HG03025 (cell line): ENCODE data around the gene PCNX4.
"Not testable (repeated sequence)": the region's sequence is repeated elsewhere in the genome, so short reads cannot be mapped to it uniquely, and the experiment has no call there.

Experiments
- ATAC-seq: cut with Tn5 transposase; IDR thresholded peaks from one replicate; pipeline ENCODE4 v1.9.1; 2021; ENCODE audit warnings: mild to moderate bottlenecking, moderate library complexity; ENCODE audit not compliant: unreplicated experiment, low FRiP score

PCNX4 gene

DNA sequence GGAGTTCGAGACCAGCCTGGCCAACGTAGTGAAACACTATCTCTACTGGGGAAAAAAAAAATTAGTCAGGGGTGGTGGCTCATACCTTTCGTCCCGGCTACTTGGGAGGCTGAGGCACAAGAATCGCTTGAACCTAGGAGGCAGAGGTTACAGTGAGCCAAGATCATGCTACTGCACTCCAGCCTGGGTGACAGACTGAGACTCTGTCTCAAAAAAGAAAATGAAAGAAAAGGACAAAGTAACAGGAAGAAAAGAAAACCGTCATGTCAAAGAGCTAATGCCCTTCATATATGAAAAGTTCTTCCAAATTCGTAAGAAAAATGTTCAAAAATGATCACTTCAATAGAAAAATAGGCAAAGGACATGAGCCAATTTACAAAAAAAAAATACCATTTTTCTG lies 8.1 kb downstream of the PCNX4 start:
- not testable (repeated sequence) for ATAC-seq

DNA sequence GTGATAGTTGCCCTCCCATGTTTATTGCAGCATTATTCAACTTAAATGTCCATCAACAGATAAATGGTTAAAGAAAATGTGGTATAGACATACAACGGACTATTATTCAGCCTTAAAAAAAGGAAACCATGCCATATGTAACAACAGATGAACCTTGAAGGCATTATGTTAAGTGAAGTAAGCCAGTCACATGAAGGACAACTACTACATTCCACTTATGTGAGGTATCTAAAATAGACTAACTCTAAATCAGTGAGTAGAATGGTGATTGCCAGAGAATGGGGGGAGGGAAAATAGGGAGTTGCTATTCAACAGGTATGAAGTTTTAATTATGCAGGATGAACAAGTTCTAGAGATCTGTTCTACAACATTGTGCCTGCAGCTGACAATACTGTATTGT lies 10.1 kb downstream of the PCNX4 start:
- ATAC-seq: no peak

GRCh38 chr14:60102389-60102788 lies 10.7 kb downstream of the PCNX4 start:
- no peak for ATAC-seq

DNA sequence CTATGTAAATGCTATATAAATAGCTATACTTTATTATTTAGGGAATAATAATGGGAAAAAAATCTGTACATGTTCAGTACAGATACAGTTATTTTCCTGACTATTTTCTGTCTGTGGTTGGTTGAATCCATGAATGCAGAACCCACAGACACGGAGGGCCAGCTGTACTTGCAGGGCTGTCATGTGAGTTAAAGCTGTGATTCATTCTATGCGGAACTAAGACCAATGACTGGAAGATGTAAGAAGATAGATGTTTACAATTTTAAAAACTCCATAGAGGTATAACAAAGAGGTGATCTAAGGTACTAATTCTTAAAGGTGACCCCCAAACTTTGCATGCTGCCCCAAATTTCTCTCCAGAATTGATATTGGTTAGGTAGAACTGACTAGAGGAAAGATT lies 14.6 kb downstream of the PCNX4 start:
- ATAC-seq: no peak

GRCh38 chr14:60107477-60107876 lies 15.8 kb downstream of the PCNX4 start:
- ATAC-seq: no peak

GRCh38 chr14:60111732-60112131 lies 20.0 kb downstream of the PCNX4 start:
- ATAC-seq: no peak

- no peak for ATAC-seq
Measured at GRCh38 chr14:60114881-60115280, 23.2 kb downstream of the PCNX4 start.

- no peak for ATAC-seq
Measured at GRCh38 chr14:60116181-60116580, 24.5 kb downstream of the PCNX4 start.

GRCh38 chr14:60125918-60126317 lies 34.2 kb downstream of the PCNX4 start:
- ATAC-seq: no peak

GRCh38 chr14:60133487-60133886 lies 41.8 kb downstream of the PCNX4 start:
- no peak for ATAC-seq

DNA sequence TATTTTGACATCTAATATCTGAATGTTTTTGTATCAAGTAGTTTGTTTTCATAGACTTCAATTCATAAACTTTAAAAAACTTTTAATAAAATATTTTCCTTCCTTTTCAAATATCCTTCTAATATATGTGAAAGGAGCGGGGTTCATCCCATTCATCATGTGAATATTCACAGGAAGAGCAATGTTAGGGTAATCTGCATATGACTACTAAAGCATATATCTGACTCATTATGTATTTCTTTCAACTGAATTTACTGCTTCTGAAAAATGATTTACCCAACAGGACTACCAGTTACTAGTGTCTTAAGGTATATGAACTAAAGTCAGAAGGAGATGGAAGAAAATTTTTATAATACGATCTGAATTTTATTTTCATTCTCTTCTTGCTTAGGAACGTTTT lies 43.0 kb downstream of the PCNX4 start:
- ATAC-seq: no peak

DNA sequence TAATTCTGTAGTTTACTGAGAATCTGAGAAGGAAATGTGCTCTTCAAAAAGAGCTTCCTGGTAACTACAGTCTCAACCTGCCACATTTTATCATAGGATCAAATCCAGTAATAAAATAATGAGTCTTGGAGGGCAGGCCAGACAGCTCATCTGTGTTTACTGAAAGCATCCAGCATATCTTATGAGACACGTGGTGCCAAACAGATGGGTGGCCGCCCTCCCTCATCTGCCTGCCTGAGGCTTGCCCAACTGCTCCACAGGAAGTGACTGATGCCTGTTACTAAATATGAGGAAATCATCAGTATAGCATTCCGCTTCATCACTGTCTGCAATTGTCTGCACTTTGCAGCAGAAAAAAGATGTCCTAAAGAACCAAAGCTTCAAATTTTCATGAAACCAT lies 60.0 kb downstream of the PCNX4 start:
- no peak for ATAC-seq

DNA sequence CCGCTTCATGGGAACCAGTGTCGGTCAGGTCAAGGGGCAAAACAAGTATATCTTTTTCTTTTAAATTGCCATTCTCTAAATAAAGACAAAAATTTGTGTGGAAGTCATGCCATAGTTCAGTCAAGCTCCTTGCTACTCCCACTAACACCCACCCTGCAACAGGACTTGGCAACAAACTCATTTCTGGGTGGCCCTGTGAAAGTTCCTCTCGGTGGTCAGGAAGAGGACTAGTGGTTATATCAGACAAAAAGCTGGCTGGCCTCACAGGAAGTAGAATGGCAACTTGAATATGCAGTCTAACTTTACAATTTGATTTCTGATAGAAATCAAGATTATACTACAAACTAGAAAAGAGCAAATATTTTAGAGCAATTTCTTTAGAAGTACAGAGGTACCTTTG lies 62.3 kb downstream of the PCNX4 start:
- no peak for ATAC-seq

DNA sequence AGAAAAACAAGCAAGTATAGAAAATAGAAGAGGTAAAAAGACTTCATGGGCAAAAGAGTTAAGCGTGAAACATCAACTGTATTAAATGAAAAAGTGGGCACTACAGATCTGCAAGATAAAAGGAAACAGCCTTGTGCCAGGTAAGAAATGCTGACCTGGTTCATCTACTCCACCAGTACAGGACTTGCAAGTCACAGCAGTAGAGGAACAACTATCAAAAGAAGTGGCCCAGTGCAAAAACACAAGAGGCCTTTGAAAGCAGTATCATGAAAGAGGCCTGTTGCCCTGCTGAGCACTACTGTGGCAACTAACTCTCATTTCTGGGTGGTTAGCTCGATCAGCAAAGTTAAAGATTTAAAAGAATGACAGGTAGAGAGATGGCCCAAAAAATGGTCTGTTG lies 62.9 kb downstream of the PCNX4 start:
- no peak for ATAC-seq

DNA sequence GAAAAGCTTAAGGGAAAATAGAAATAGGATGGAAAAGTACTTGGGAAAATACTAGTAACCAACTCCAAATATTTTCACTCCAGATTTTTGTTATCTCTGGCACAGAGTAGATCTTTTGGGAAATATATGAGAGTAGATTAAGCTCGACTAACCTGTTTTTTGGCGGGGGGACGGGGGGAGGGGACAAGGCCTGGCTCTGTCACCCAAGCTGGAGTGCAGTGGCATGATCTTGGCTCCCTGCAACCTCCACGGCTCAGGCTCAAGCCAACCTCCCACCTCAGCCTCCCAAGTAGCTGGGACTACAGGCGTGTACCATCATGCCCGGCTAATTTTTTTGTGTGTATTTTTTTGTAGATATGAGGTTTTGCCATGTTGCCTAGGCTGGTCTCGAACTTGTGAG lies 68.7 kb downstream of the PCNX4 start:
- no peak for ATAC-seq

DNA sequence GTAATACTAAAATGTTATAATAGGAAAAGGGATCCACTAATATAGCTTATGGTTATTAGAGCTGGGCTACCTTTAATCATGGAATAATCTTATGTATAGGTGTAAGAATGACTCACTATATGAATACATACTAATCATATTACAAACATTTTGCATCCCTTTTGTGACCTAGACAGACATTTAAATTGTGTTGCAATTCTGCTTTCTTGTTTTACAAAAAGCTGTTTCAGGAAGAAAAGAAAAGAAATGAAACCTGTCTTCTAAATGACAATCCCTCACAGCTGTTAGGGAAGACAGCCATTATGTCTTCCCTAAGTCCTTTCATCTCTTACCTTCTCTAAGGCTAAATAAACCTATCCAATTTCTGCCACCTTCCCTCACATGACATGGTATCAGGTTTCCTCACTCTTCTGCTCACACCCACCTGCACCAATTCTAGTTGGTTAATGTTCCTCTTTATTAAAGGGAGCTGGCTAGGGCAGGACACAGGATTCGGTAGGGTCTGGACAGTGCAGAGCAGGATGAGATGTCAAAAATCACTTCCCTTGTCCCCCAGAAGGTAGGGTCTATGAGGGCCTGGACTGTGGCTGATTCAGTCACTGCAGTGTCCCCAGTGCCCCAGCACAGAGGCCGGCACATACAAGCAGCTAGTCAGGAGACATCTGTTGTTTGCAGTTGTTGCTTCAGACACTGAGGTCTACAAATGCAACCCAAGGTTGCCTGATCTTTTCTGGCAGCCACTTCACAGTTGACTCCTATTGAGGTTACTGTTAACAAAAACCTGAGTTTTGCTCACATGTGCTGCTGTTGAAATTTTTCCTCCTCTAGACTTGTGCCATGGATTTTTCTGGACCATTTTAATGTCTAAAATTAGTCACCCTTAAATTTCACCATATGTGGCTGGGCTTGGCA lies 69.7 kb downstream of the PCNX4 start:
- ATAC-seq: no peak

DNA sequence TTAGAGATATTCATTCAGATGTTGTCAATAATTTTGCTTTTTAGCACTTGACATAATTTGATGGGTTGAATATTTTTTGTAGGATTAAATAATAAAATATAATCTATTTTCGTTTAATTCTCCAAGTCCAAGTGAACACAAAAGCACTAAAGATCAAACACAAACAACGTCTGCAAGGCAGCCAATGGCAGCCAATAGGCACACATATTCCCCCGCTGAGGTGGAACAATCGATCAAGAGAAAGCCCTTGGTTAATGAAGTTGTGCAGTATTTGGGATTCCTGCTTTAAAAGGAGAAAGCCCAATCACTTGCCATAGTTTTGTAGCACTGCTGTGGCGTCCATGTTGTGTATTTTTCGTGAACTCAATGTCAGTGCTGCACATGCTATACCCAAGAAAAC lies 72.0 kb downstream of the PCNX4 start:
- ATAC-seq: no peak

- peak; percentile 17 for ATAC-seq
Measured at GRCh38 chr14:60164404-60164711, 72.6 kb downstream of the PCNX4 start.

GRCh38 chr14:60164712-60165546 lies 73.2 kb downstream of the PCNX4 start, which contains the start of gene DHRS7:
Gene DHRS7 (minus strand): TSS chr14:60165398. CDS start chr14:60165309, 89 bp downstream.
- peak; percentile 83 for ATAC-seq

- ATAC-seq: no peak
Measured at GRCh38 chr14:60165547-60165876, 73.8 kb downstream of the PCNX4 start.

GRCh38 chr14:60166142-60166541 lies 74.4 kb downstream of the PCNX4 start:
- no peak for ATAC-seq

DNA sequence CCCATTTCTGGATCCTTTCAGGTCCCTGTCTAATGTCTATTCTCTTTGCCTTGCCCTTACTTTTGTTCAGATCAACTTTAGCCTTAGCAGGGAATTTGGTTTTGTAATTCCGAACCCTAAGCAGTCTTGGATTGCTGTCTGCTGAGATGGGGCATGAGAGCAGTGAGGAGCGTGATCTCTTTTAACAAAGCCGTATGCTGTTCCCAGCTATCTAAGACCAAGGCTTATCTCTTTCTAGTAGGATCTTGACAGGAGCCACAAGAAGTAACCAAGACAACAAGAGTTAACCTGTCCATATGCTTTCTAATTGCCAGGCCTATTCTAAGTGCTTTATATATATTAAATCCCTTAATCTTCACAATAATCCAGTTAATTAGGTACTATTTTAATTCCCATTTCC lies 78.0 kb downstream of the PCNX4 start:
- no peak for ATAC-seq
